Measurements from ENCODE around the gene KLF7.

KLF7 gene

GRCh38 chr2:207148020-207148419 is 17.7 kb downstream of the KLF7 start:
- no peak for DNase-seq (ENCODE audit: low spot score)

GRCh38 chr2:207144173-207144785 is 21.5 kb downstream of the KLF7 start:
- DNase-seq (ENCODE audit: low spot score) = no peak

- DNase-seq (ENCODE audit: low spot score) = no peak
Measured at GRCh38 chr2:207143215-207144172, 22.3 kb downstream of the KLF7 start.

GRCh38 chr2:207142461-207142860 is 23.3 kb downstream of the KLF7 start:
- DNase-seq (ENCODE audit: low spot score) = no peak

GRCh38 chr2:207141386-207141785 is 24.4 kb downstream of the KLF7 start:
- DNase-seq (ENCODE audit: low spot score) = no peak

GRCh38 chr2:207140265-207140664 is 25.5 kb downstream of the KLF7 start:
- DNase-seq (ENCODE audit: low spot score) = no peak

GRCh38 chr2:207139552-207139951 is 26.2 kb downstream of the KLF7 start:
- DNase-seq (ENCODE audit: low spot score) = no peak

- DNase-seq (ENCODE audit: low spot score) = no peak
Measured at GRCh38 chr2:207138627-207139297, 27.0 kb downstream of the KLF7 start.

GRCh38 chr2:207137596-207138337 is 28.0 kb downstream of the KLF7 start:
- no peak for DNase-seq (ENCODE audit: low spot score)

GRCh38 chr2:207136874-207137273 is 28.9 kb downstream of the KLF7 start:
- no peak for DNase-seq (ENCODE audit: low spot score)

GRCh38 chr2:207135801-207136457 is 29.8 kb downstream of the KLF7 start:
- no peak for DNase-seq (ENCODE audit: low spot score)

- DNase-seq (ENCODE audit: low spot score) = no peak
Measured at GRCh38 chr2:207135340-207135739, 30.4 kb downstream of the KLF7 start.

GRCh38 chr2:207133820-207134519 is 31.8 kb downstream of the KLF7 start:
- DNase-seq (ENCODE audit: low spot score) = no peak

GRCh38 chr2:207133458-207133819 is 32.3 kb downstream of the KLF7 start:
- no peak for DNase-seq (ENCODE audit: low spot score)

- no peak for DNase-seq (ENCODE audit: low spot score)
Measured at GRCh38 chr2:207132019-207132418, 33.7 kb downstream of the KLF7 start.

GRCh38 chr2:207131594-207131993 is 34.2 kb downstream of the KLF7 start:
- DNase-seq (ENCODE audit: low spot score) = no peak

- DNase-seq (ENCODE audit: low spot score) = no peak
Measured at GRCh38 chr2:207130958-207131521, 34.7 kb downstream of the KLF7 start.

- no peak for DNase-seq (ENCODE audit: low spot score)
Measured at GRCh38 chr2:207129821-207130220, 35.9 kb downstream of the KLF7 start.

- DNase-seq (ENCODE audit: low spot score) = no peak
Measured at GRCh38 chr2:207128867-207129266, 36.9 kb downstream of the KLF7 start.

- peak; percentile 66 for DNase-seq (ENCODE audit: low spot score)
Measured at GRCh38 chr2:207126724-207127308, 38.9 kb downstream of the KLF7 start.
